SK-N-SH (cell line): Measurements from ENCODE around the gene APLP2. TPM values are rescaled to one million over a fixed set of nuclear protein-coding genes. Genes with fewer than 3 reads are reported as not detected.

Experiments used
- CTCF ChIA-PET: fragments of 300-600, 350-600 bp; formaldehyde crosslinking; extraction: SDS; loops from one replicate; lab custom pipeline; 2021; lab: Yijun Ruan, JAX
- POLR2A ChIA-PET: fragments of 350-600 bp; sonication (Branson Sonifier 250); formaldehyde crosslinking; extraction: SDS; loops from one replicate; lab custom pipeline; 2020; ENCODE audit warnings: antibody characterized with exemption, inconsistent platforms; lab: Yijun Ruan, JAX
- DNase-seq: peaks from one replicate; pipeline ENCODE4 v3.0.0; 2012
- H2AFZ ChIP-seq: fragments of 200-600 bp; sonication (generic); 2 replicates; pipeline ENCODE4 v1.8.1; 2016; ENCODE audit warnings: antibody characterized with exemption, mild to moderate bottlenecking, low read depth
- H3F3A ChIP-seq: fragments of 200-600 bp; sonication (generic); replicated peaks from 2 replicates; pipeline ENCODE3; 2016; ENCODE audit warnings: antibody characterized with exemption, mild to moderate bottlenecking; ENCODE audit not compliant: insufficient read depth
- H3K27ac ChIP-seq, 2 experiments: fragments of 200-500 bp in 1 of 2; fragments of 200-600 bp in 1 of 2; sonication (Bioruptor generic) in 1 of 2; sonication (generic), shearing (Covaris generic) in 1 of 2; 2 replicates each; pipeline versions ENCODE4 v1.5.1 to v1.6.1; 2014 to 2016; ENCODE audit warnings: low read depth in 2 of 2, inconsistent platforms in 1 of 2, low read length in 1 of 2, mild to moderate bottlenecking in 1 of 2, mixed read lengths in 1 of 2
- H3K27me3 ChIP-seq: fragments of 200-600 bp; sonication (generic), shearing (Covaris generic); 2 replicates; pipeline ENCODE4 v1.6.1; 2016; ENCODE audit warnings: mixed run types; ENCODE audit not compliant: insufficient read depth
- H3K36me3 ChIP-seq, 2 experiments: fragments of 200-500 bp in 1 of 2; fragments of 200-600 bp in 1 of 2; sonication (Bioruptor generic) in 1 of 2; sonication (generic) in 1 of 2; replicated peaks in 1 of 2; 2 replicates each; pipeline versions ENCODE3 to v1.5.1; 2014 to 2016; ENCODE audit warnings: low read length in 1 of 2, mild to moderate bottlenecking in 1 of 2; ENCODE audit not compliant: insufficient read depth in 2 of 2, control insufficient read depth in 1 of 2
- H3K4me1 ChIP-seq, 2 experiments: fragments of 200-500 bp in 1 of 2; fragments of 200-600 bp in 1 of 2; sonication (Bioruptor generic) in 1 of 2; sonication (generic), shearing (Covaris generic) in 1 of 2; 2 replicates each; pipeline versions ENCODE4 v1.5.1 to v1.6.1; 2014 to 2016; ENCODE audit warnings: low read depth in 1 of 2, low read length in 1 of 2, mixed run types in 1 of 2; ENCODE audit not compliant: insufficient read depth in 2 of 2, control insufficient read depth in 1 of 2
- H3K4me2 ChIP-seq: fragments of 200-600 bp; sonication (generic), shearing (Covaris generic); 2 replicates; pipeline ENCODE4 v1.6.1; 2017; ENCODE audit warnings: mixed run types
- H3K4me3 ChIP-seq, 2 experiments: fragments of 200-500 bp in 1 of 2; fragments of 200-600 bp in 1 of 2; sonication (Bioruptor generic) in 1 of 2; sonication (generic), shearing (Covaris generic) in 1 of 2; 2 replicates each; pipeline versions ENCODE4 v1.5.1 to v1.8.1; 2014 to 2016; ENCODE audit warnings: low read depth in 2 of 2, inconsistent platforms in 1 of 2, low read length in 1 of 2, mild to moderate bottlenecking in 1 of 2, mixed read lengths in 1 of 2, moderate library complexity in 1 of 2
- H3K79me2 ChIP-seq: fragments of 200-600 bp; sonication (generic); 2 replicates; pipeline ENCODE4 v1.8.1; 2017; ENCODE audit warnings: mild to moderate bottlenecking; ENCODE audit not compliant: insufficient read depth
- H3K9ac ChIP-seq: fragments of 200-600 bp; sonication (generic); 2 replicates; pipeline ENCODE4 v1.6.1; 2017; ENCODE audit warnings: mixed run types
- H3K9me2 ChIP-seq: fragments of 200-600 bp; sonication (generic); 2 replicates; pipeline ENCODE4 v1.6.1; 2017; ENCODE audit warnings: mixed run types
- H3K9me3 ChIP-seq: fragments of 200-600 bp; sonication (generic); 2 replicates; pipeline ENCODE4 v1.6.1; 2017; ENCODE audit warnings: mixed run types, mild to moderate bottlenecking, moderate library complexity
- H4K20me1 ChIP-seq: fragments of 200-600 bp; sonication (generic); 2 replicates; pipeline ENCODE4 v1.6.1; 2017; ENCODE audit warnings: mild to moderate bottlenecking, mixed run types; ENCODE audit not compliant: insufficient read depth
- GATA2 ChIP-seq: sonication (generic); formaldehyde crosslinking; IDR thresholded peaks from 2 replicates; pipeline ENCODE4 v1.5.0; 2020; ENCODE audit warnings: mild to moderate bottlenecking, missing genetic modification reagents
- NFIC ChIP-seq: IDR thresholded peaks from 2 replicates; pipeline ENCODE4 v1.4.0; 2012; ENCODE audit warnings: borderline replicate concordance
- NRF1 ChIP-seq: IDR thresholded peaks from 2 replicates; pipeline ENCODE4 v1.6.1; 2012; ENCODE audit warnings: low read depth, mild to moderate bottlenecking, low read length
- RFX5 ChIP-seq: IDR thresholded peaks from 2 replicates; pipeline ENCODE4 v1.6.1; 2012; ENCODE audit warnings: mild to moderate bottlenecking, improper control_type of control experiment, low read length
- SIN3A ChIP-seq: IDR thresholded peaks from 2 replicates; pipeline ENCODE4 v1.6.1; 2012; ENCODE audit warnings: low read depth, mild to moderate bottlenecking, low read length, moderate library complexity, borderline replicate concordance
- WGBS: methylation state at CpG from one replicate; pipeline ENCODE4 v1.1.6; 2017; ENCODE audit warnings: low lambda C conversion rate; 5-methylcytosine and 5-hydroxymethylcytosine counted together
- polyA plus RNA-seq, 3 experiments: library from polyadenylated mRNA; depleted of rRNA; stranded (reverse); fragments of >200 nt; gene quantifications; 2 replicates each; pipeline ENCODE4 v1.2.3, GENCODE V29; 2012
- TF ChIP-seq, protein P1 (sequence below): fragments of 200-600 bp; sonication (generic); IDR thresholded peaks from 2 replicates; pipeline ENCODE4 v1.6.1; 2017; ENCODE audit warnings: antibody characterized with exemption, mild to moderate bottlenecking, moderate library complexity
- TF ChIP-seq, protein P2 (sequence below): IDR thresholded peaks from 2 replicates; pipeline ENCODE4 v1.6.1; 2012; ENCODE audit warnings: mild to moderate bottlenecking, low read depth, low read length, moderate library complexity
- TF ChIP-seq, protein P3 (sequence below): IDR thresholded peaks from 2 replicates; pipeline ENCODE4; 2012

Gene APLP2
- polyA plus RNA-seq, 1 of the 3 experiments (the other 2 are of a cell fraction), result 424 TPM

DNA sequence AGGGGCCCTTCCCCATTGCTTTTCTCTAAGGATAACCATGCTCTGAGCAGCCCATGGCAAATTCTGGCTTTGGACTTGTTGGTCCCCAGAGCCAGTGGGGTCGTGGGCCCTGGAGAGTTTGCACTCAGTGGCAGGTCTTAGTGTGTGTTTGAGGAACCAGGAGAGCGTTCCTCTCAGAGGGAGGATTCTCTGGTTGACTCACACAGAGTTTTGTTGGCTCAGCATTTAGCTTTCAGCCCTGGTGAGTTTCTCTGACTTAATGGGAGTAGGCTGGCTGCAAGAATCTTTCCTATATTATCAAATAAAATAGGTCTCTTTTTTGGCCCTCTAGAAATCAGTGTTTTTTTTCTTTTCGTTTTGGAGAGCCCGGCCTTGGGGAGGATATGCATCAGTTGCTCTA lies 110.8 kb downstream of the APLP2 start:
- no peak overlapping the region for H3K9ac ChIP-seq

More for the DNA sequence above, 110.8 kb downstream of the APLP2 start:
- no peaks in the 10 kb centered on the region; the same call in 1 of the 2 replicates for H3K27me3 ChIP-seq
- no peaks in the 10 kb centered on the region for H3K79me2 ChIP-seq
- H3K4me3 ChIP-seq, result no peak overlapping the region
- WGBS, result 50% methylated on average over 4 of the region's 4 CpGs
- no peaks in the 10 kb centered on the region for H3K9me3 ChIP-seq
- H3F3A ChIP-seq, result no peaks in the 10 kb centered on the region
- TF ChIP-seq GATA2, result no peak
- TF ChIP-seq, protein P1, sequence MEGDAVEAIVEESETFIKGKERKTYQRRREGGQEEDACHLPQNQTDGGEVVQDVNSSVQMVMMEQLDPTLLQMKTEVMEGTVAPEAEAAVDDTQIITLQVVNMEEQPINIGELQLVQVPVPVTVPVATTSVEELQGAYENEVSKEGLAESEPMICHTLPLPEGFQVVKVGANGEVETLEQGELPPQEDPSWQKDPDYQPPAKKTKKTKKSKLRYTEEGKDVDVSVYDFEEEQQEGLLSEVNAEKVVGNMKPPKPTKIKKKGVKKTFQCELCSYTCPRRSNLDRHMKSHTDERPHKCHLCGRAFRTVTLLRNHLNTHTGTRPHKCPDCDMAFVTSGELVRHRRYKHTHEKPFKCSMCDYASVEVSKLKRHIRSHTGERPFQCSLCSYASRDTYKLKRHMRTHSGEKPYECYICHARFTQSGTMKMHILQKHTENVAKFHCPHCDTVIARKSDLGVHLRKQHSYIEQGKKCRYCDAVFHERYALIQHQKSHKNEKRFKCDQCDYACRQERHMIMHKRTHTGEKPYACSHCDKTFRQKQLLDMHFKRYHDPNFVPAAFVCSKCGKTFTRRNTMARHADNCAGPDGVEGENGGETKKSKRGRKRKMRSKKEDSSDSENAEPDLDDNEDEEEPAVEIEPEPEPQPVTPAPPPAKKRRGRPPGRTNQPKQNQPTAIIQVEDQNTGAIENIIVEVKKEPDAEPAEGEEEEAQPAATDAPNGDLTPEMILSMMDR, result no peak
- no peak for TF ChIP-seq NRF1
- no peak for TF ChIP-seq RFX5
- TF ChIP-seq, protein P2, sequence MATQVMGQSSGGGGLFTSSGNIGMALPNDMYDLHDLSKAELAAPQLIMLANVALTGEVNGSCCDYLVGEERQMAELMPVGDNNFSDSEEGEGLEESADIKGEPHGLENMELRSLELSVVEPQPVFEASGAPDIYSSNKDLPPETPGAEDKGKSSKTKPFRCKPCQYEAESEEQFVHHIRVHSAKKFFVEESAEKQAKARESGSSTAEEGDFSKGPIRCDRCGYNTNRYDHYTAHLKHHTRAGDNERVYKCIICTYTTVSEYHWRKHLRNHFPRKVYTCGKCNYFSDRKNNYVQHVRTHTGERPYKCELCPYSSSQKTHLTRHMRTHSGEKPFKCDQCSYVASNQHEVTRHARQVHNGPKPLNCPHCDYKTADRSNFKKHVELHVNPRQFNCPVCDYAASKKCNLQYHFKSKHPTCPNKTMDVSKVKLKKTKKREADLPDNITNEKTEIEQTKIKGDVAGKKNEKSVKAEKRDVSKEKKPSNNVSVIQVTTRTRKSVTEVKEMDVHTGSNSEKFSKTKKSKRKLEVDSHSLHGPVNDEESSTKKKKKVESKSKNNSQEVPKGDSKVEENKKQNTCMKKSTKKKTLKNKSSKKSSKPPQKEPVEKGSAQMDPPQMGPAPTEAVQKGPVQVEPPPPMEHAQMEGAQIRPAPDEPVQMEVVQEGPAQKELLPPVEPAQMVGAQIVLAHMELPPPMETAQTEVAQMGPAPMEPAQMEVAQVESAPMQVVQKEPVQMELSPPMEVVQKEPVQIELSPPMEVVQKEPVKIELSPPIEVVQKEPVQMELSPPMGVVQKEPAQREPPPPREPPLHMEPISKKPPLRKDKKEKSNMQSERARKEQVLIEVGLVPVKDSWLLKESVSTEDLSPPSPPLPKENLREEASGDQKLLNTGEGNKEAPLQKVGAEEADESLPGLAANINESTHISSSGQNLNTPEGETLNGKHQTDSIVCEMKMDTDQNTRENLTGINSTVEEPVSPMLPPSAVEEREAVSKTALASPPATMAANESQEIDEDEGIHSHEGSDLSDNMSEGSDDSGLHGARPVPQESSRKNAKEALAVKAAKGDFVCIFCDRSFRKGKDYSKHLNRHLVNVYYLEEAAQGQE, result no peak
- no peak for TF ChIP-seq SIN3A
- no peak for TF ChIP-seq NFIC
- TF ChIP-seq, protein P3, sequence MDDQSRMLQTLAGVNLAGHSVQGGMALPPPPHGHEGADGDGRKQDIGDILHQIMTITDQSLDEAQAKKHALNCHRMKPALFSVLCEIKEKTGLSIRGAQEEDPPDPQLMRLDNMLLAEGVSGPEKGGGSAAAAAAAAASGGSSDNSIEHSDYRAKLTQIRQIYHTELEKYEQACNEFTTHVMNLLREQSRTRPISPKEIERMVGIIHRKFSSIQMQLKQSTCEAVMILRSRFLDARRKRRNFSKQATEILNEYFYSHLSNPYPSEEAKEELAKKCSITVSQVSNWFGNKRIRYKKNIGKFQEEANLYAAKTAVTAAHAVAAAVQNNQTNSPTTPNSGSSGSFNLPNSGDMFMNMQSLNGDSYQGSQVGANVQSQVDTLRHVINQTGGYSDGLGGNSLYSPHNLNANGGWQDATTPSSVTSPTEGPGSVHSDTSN, result no peak
- TF ChIP-seq, all 33 proteins: peak for 0
- Histone ChIP-seq H3K27ac (no peak overlapping the region), H3K4me2 (no peak overlapping the region), H3K9me2 (no peaks in the 10 kb centered on the region), H3K36me3 (no peaks in the 10 kb centered on the region), H4K20me1 (no peaks in the 10 kb centered on the region), H3K4me1 (peaks cover 0 to 3% of the 10 kb centered on the region in 2 experiments; a peak in 1 of 4 replicates), H2AFZ (no peak overlapping the region)
- ChIA-PET POLR2A (no interaction called here), CTCF (no interaction called here)
- no peak for DNase-seq
